DMS114 treated with DMSO at 0.1 percent for 48 hours (cell line): Measurements from ENCODE around the gene SRC.
A peak's percentile ranks its signal among the peaks of the same experiment; 100 is the strongest.

Experiments used
- DNase-seq: peaks from one replicate; lab custom pipeline; 2025; ENCODE audit not compliant: unreplicated experiment; lab: John Stamatoyannopoulos, UW

The SRC gene

GRCh38 chr20:37381621-37382471, 35.9 kb downstream of the SRC start:
- DNase-seq = no peak

- no peak for DNase-seq
Observed at GRCh38 chr20:37382482-37383120, 36.7 kb downstream of the SRC start.

GRCh38 chr20:37383229-37383989, 37.5 kb downstream of the SRC start:
- no peak for DNase-seq

GRCh38 chr20:37384683-37385174, 38.8 kb downstream of the SRC start:
- peak; percentile 20 for DNase-seq

GRCh38 chr20:37385176-37385575, 39.2 kb downstream of the SRC start:
- DNase-seq = no peak

- DNase-seq = no peak
Observed at GRCh38 chr20:37385659-37386504, 39.9 kb downstream of the SRC start.

- DNase-seq = no peak
Observed at GRCh38 chr20:37386505-37387251, 40.7 kb downstream of the SRC start.

GRCh38 chr20:37387519-37388269, 41.8 kb downstream of the SRC start:
- no peak for DNase-seq

GRCh38 chr20:37388831-37389230, 42.9 kb downstream of the SRC start:
- DNase-seq = no peak

- no peak for DNase-seq
Observed at GRCh38 chr20:37389241-37389747, 43.4 kb downstream of the SRC start.

- DNase-seq = no peak
Observed at GRCh38 chr20:37389844-37390275, 43.9 kb downstream of the SRC start.

DNA sequence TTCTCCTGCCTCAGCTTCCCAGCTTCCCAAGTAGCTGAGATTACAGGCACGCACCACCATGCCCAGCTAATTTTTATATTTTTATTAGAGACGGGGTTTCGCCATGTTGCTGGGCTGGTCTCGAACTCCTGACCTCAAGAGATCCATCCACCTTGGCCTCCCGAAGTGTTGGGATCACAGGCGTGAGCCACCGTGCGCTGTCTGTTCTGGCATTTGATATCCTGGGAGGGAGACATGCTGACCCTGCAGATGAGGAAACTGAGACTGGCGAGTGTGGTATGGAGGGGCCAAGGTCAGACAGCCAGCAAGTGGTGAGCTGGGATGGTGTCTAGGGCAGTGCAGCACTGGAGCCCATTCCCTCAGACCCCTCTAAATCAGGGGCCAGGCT, 44.6 kb downstream of the SRC start:
- DNase-seq = no peak

DNA sequence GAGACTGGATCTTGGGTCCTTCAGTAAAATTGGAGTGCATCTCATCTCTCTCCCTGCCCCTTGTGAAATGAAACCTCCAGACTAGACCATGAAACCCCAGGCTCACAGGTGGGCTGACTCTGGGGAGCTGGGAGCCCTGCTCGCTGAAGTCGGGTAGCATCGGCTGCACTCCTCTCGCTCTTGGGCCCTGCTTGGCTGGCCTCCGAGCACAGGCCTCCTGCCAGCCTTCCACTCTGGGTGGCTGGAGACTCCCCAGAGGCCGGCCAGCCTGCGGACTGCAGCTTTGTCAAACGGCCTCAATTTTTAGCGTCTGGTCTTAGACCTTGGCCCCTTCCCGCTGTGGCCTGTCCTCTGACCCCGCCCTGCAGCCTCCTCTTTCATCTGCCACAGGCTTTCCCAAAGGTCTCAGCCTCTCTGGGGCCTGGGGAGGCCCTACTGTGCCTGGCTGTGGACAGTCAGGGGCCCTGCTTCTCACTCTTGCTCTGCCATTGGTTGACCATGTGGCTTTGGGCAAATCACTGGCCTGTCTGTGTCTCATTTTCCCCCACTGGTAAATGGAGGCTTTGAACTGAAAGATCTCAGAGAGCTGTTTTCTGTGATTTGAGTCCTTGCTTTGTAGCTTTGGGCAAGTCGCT, 45.1 kb downstream of the SRC start:
- DNase-seq = no peak

GRCh38 chr20:37392441-37393195, 46.7 kb downstream of the SRC start:
- DNase-seq = no peak

DNA sequence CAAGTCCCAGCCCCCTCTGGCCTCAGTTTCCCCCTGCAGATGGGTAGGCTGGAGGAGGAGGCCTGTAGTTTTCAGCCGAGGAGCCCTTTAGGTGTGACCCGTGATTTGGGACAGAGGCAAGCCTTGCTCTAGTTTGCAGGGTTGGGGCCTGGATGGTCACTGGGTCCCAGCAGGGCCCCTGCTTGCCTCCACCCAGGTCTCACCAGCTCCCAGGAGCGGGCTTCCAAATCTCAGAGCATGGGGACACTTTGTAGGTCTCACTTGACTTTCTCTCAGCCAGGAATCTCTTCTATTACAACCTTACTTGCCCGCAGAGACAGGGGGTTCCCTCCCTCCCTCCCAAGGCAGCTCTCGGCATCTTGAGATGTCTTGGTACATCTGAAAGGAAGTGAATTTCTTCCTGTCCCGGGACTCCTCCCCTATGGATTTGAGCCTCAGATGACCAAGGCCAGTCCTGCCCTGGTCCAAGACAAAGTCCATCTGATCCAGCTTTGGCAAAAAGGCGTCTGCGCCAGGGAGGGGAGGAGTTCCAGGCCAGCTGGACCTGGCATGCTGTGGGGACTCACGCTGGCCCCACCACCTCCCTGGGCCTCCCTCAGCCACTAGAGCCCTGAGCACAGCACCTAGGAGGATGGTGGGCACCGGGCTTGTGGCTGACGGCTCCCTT, 47.4 kb downstream of the SRC start:
- no peak for DNase-seq

- DNase-seq = no peak
Observed at GRCh38 chr20:37393863-37394542, 48.1 kb downstream of the SRC start.
